HCT116 (cell line): Measurements from ENCODE around the gene TBC1D23.

Source experiments
- EGR1 ChIP-seq: IDR thresholded peaks from 2 replicates; pipeline ENCODE4 v1.6.1; 2012; ENCODE audit warnings: low read depth
- EZH2 ChIP-seq: fragments of 200-600 bp; sonication (generic); IDR thresholded peaks from 2 replicates; pipeline ENCODE4 v1.6.1; 2017; ENCODE audit warnings: antibody characterized with exemption, mixed run types
- EZH2phosphoT487 ChIP-seq: fragments of 200-600 bp; IDR thresholded peaks from 2 replicates; pipeline ENCODE4 v1.6.1; 2018; ENCODE audit warnings: antibody characterized with exemption, borderline replicate concordance
- JUND ChIP-seq: IDR thresholded peaks from 2 replicates; pipeline ENCODE4 v1.6.1; 2012
- POLR2A ChIP-seq: IDR thresholded peaks from 2 replicates; pipeline ENCODE4 v1.7.0; 2011; ENCODE audit warnings: borderline replicate concordance; ENCODE audit not compliant: insufficient read depth, insufficient read length; ENCODE audit errors: extremely low read depth
- SIN3A ChIP-seq: IDR thresholded peaks from 2 replicates; pipeline ENCODE4 v1.6.1; 2012; ENCODE audit warnings: low read depth
- SP1 ChIP-seq: IDR thresholded peaks from 2 replicates; pipeline ENCODE4 v1.6.1; 2012; ENCODE audit warnings: low read depth
- ZBTB33 ChIP-seq: IDR thresholded peaks from 2 replicates; pipeline ENCODE4 v1.6.1; 2011; ENCODE audit warnings: mild to moderate bottlenecking, low read length, moderate library complexity; ENCODE audit not compliant: insufficient replicate concordance; ENCODE audit errors: extremely low read depth
- TF ChIP-seq, protein P1 (sequence below), 3 experiments: fragments of 200-600 bp in 1 of 3; sonication (generic) in 1 of 3; IDR thresholded peaks in 2 of 3; conservative IDR thresholded peaks in 1 of 3; 2 replicates each; pipeline ENCODE4 v1.5.1; 2012 to 2017; ENCODE audit warnings: low read depth in 2 of 3, low read length in 2 of 3, antibody characterized with exemption in 1 of 3, borderline replicate concordance in 1 of 3, control low read depth in 1 of 3, mild to moderate bottlenecking in 1 of 3, mixed read lengths in 1 of 3, mixed run types in 1 of 3, moderate library complexity in 1 of 3; ENCODE audit not compliant: insufficient read depth in 1 of 3
- TF ChIP-seq, protein P2 (sequence below): IDR thresholded peaks from 2 replicates; pipeline ENCODE4 v1.6.1; 2012

GRCh38 chr3:100266531-100266930, 5.7 kb downstream of the TBC1D23 start:
- TF ChIP-seq ZBTB33: no peak
- TF ChIP-seq, protein P1, sequence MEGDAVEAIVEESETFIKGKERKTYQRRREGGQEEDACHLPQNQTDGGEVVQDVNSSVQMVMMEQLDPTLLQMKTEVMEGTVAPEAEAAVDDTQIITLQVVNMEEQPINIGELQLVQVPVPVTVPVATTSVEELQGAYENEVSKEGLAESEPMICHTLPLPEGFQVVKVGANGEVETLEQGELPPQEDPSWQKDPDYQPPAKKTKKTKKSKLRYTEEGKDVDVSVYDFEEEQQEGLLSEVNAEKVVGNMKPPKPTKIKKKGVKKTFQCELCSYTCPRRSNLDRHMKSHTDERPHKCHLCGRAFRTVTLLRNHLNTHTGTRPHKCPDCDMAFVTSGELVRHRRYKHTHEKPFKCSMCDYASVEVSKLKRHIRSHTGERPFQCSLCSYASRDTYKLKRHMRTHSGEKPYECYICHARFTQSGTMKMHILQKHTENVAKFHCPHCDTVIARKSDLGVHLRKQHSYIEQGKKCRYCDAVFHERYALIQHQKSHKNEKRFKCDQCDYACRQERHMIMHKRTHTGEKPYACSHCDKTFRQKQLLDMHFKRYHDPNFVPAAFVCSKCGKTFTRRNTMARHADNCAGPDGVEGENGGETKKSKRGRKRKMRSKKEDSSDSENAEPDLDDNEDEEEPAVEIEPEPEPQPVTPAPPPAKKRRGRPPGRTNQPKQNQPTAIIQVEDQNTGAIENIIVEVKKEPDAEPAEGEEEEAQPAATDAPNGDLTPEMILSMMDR (IDR thresholded peaks at IDR 0.05 in 2 of 3, conservative IDR thresholded peaks at IDR 0.05 in 1 of 3; ENCODE audit: borderline replicate concordance in 1 of 3, insufficient read depth in 1 of 3, low read depth in 2 of 3, low read length in 2 of 3): no peak
- no peak for TF ChIP-seq JUND
- TF ChIP-seq EGR1: no peak
- TF ChIP-seq EZH2: no peak
- TF ChIP-seq SIN3A: no peak
- no peak for TF ChIP-seq SP1
- TF ChIP-seq, protein P2, sequence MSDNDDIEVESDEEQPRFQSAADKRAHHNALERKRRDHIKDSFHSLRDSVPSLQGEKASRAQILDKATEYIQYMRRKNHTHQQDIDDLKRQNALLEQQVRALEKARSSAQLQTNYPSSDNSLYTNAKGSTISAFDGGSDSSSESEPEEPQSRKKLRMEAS: no peak
- no peak for TF ChIP-seq POLR2A
- no peak for TF ChIP-seq EZH2phosphoT487
